Esophagus muscularis mucosa (tissue), 3 donors: Measurements from ENCODE around the gene MRPL17.

Experiments used
- CTCF ChIP-seq, 3 experiments: fragments of 200-600 bp in 2 of 3; fragments of 450-650 bp in 1 of 3; sonication (generic) in 2 of 3; IDR thresholded peaks; one replicate each; pipeline ENCODE4 v1.5.1; 2017 to 2019; ENCODE audit warnings: antibody characterized with exemption in 3 of 3, mild to moderate bottlenecking in 2 of 3, moderate library complexity in 1 of 3
- EP300 ChIP-seq: sonication (generic); formaldehyde crosslinking; IDR thresholded peaks from one replicate; pipeline ENCODE4 v1.6.1; 2017; ENCODE audit warnings: antibody characterized with exemption

DNA sequence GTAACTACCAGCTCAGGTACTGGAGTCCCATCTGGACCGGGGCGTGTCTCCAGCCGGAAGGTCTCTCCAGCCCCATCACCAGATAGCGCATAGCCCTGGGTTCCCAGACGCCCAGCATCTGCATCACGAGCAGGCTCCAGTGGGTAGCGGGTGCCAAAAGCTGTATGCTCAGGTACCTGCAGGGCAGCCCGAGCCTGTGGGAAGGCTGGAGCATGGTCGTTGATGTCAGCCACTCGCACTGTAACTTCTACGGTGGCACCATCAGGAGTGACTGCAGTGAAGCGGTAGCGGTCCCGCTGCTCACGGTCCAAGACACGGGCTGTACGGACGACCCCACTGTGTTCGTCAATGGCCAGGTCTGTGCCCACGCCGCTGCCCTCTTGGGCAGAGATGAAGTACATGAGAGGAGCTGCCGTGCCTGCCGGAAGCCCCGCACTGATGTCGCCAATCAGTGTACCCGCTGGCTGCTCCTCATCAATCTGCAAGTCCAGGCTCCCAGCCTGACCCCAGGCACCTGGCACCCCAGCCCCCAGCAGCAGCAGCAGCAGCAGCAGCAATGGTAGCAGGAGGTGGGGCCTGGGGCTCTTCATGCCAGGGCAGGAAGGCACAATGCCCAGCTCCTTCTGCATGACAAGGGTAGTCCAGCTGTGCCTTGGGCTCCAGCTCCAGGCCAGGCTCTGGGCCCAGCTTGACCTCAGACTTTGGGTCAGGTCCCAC lies 42.0 kb downstream of the MRPL17 start:
- TF ChIP-seq EP300: no peak
- TF ChIP-seq CTCF (IDR thresholded peaks at IDR 0.05): no peak
